Thyroid gland (tissue), 4 donors: ENCODE measurements around the gene KSR1. TPM values are rescaled to one million over a fixed set of nuclear protein-coding genes. Genes with fewer than 3 reads are reported as not detected.

Experiments used
- DNase-seq, 2 donors: peaks; one replicate each; pipeline ENCODE4 v3.0.0-alpha.2; 2019
- H3K27ac ChIP-seq, 3 donors: fragments of 200-600 bp; sonication (generic); 1 replicate in 2 of 3; 2 replicates in 1 of 3; pipeline ENCODE4 v1.5.1; 2016 to 2019; ENCODE audit warnings: mild to moderate bottlenecking in 1 of 3, moderate library complexity in 1 of 3
- H3K27me3 ChIP-seq: fragments of 200-600 bp; sonication (generic); one replicate; pipeline ENCODE4 v1.5.1; 2019
- H3K36me3 ChIP-seq, 2 donors: fragments of 200-600 bp; sonication (generic); one replicate each; pipeline ENCODE4 v1.5.1; 2016 to 2019
- H3K4me1 ChIP-seq, 2 donors: fragments of 200-600 bp; sonication (generic); one replicate each; pipeline ENCODE4 v1.5.1; 2017 to 2019
- H3K4me3 ChIP-seq, 3 donors: fragments of 200-600 bp; sonication (generic); replicated peaks in 1 of 3; 1 replicate in 2 of 3; 2 replicates in 1 of 3; pipeline ENCODE4 v1.5.1; 2016; ENCODE audit warnings: mild to moderate bottlenecking in 1 of 3
- H3K9me3 ChIP-seq: fragments of 200-600 bp; sonication (generic); one replicate; pipeline ENCODE4 v1.5.1; 2017
- CTCF ChIP-seq, 6 experiments: fragments of 200-600 bp in 3 of 6; fragments of 450-650 bp in 3 of 6; sonication (generic) in 3 of 6; IDR thresholded peaks; one replicate each; pipeline ENCODE4 v1.5.1; 2016 to 2019; ENCODE audit warnings: antibody characterized with exemption in 6 of 6, mild to moderate bottlenecking in 2 of 6, inconsistent platforms in 1 of 6, moderate library complexity in 1 of 6
- POLR2A ChIP-seq, 2 donors: fragments of 450-650 bp; IDR thresholded peaks; one replicate each; pipeline ENCODE4 v1.6.1; 2017; ENCODE audit warnings: antibody characterized with exemption in 2 of 2, mild to moderate bottlenecking in 2 of 2, moderate library complexity in 1 of 2
- WGBS, 2 donors: methylation state at CpG; one replicate each; pipeline ENCODE4 v1.1.5; 2017; 5-methylcytosine and 5-hydroxymethylcytosine counted together
- intact Hi-C: fragments of 100-400 bp; cut with DNase I; formaldehyde crosslinking; loops from one replicate; pipeline ENCODE4 v1.15.1; 2023
- total RNA-seq, 4 donors: library from RNA; depleted of rRNA; stranded (reverse); fragments of >200 nt; gene quantifications; one replicate each; pipeline ENCODE4 v1.2.3, GENCODE V29; 2016

Gene KSR1
- total RNA-seq, 4 donors from 2014 or later, result 35.9 to 75.5 (median 67.7) TPM

GRCh38 chr17:27456681-27457359 is 572 bp downstream of the KSR1 start:
- 0% methylated on average over 20 to 23 of the region's 57 CpGs for WGBS, 2 donors
- peak overlapping the region; percentile 83 to 92 (median 85) for H3K27ac ChIP-seq
- H3K9me3 ChIP-seq, result no peaks in the 10 kb centered on the region
- H3K27me3 ChIP-seq, result no peaks in the 10 kb centered on the region
- peak; percentile 19 to 50 for DNase-seq
- H3K4me3 ChIP-seq, result peak overlapping the region; percentile 19 to 77 (median 41)
- H3K36me3 ChIP-seq, result no peaks in the 10 kb centered on the region
- peaks cover 27 to 44% of the 10 kb centered on the region in 2 donors for H3K4me1 ChIP-seq
- TF ChIP-seq POLR2A (IDR thresholded peaks at IDR 0.05) (no peak), CTCF (IDR thresholded peaks at IDR 0.05) (no peak)
- intact Hi-C loops, result loop anchor here (10.0 kb wide), 1 partner anchor 138 kb away; no protein-coding TSS in a partner anchor

DNA sequence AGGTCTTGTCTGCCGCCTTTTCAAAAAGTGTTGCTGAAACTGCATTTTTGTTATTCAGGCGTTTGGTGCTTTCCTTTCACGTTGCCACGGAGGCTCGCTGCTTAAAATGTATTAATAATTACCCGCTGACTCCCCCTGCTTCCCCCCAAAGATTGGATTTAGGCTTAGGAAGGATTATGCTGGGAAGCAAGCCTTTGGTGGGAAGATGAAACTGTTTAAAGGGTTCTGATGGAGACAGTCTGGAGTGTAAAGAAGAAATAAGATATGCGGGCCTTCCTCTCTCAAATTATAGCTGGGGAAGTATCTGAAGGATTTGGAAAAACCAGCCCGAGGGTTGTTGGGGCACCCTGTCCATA is 1.1 kb downstream of the KSR1 start:
- H3K4me1 ChIP-seq, result peaks cover 27 to 44% of the 10 kb centered on the region in 2 donors
- no peaks in the 10 kb centered on the region for H3K9me3 ChIP-seq

GRCh38 chr17:27457731-27458523 is 1.7 kb downstream of the KSR1 start:
- DNase-seq, result peak; percentile 31 to 32
- H3K4me3 ChIP-seq, result peak overlapping the region in 2 of 3 donors; percentile 41 to 77
- peak overlapping the region in 2 of 3 donors; percentile 85 to 92 for H3K27ac ChIP-seq
- no peaks in the 10 kb centered on the region for H3K9me3 ChIP-seq
- intact Hi-C loops, result loop anchor here (10.0 kb wide), 1 partner anchor 137 kb away; no protein-coding TSS in a partner anchor
- TF ChIP-seq CTCF (IDR thresholded peaks at IDR 0.05), result no peak
- peak in 1 of 2 donors; percentile 23 for TF ChIP-seq POLR2A (IDR thresholded peaks at IDR 0.05)
- peaks cover 27 to 44% of the 10 kb centered on the region in 2 donors for H3K4me1 ChIP-seq
- no peaks in the 10 kb centered on the region for H3K27me3 ChIP-seq
- WGBS, 2 donors, result 24 to 31% methylated on average over 14 of the region's 14 CpGs
- H3K36me3 ChIP-seq, result no peaks in the 10 kb centered on the region

More for the DNA sequence above, 1.1 kb downstream of the KSR1 start:
- peak overlapping the region; percentile 19 to 77 (median 41) for H3K4me3 ChIP-seq
- 9 to 11% methylated on average over 8 of the region's 8 CpGs for WGBS, 2 donors
- H3K36me3 ChIP-seq, result no peaks in the 10 kb centered on the region
- no peaks in the 10 kb centered on the region for H3K27me3 ChIP-seq
- intact Hi-C loops, result loop anchor here (10.0 kb wide), 1 partner anchor 137 kb away; no protein-coding TSS in a partner anchor
- TF ChIP-seq CTCF (IDR thresholded peaks at IDR 0.05), result no peak
- TF ChIP-seq POLR2A (IDR thresholded peaks at IDR 0.05), result no peak
- DNase-seq, result no peak
- peak overlapping the region in 2 of 3 donors; percentile 85 to 92 for H3K27ac ChIP-seq

- peak overlapping the region in 2 of 3 donors; percentile 49 to 92 for H3K27ac ChIP-seq
- WGBS, 2 donors, result 29 to 36% methylated on average over 4 to 6 of the region's 6 CpGs
- TF ChIP-seq CTCF (IDR thresholded peaks at IDR 0.05) (no peak), POLR2A (IDR thresholded peaks at IDR 0.05) (no peak)
- H3K36me3 ChIP-seq, result no peaks in the 10 kb centered on the region
- H3K27me3 ChIP-seq, result no peaks in the 10 kb centered on the region
- H3K9me3 ChIP-seq, result no peaks in the 10 kb centered on the region
- no peak for DNase-seq
- no peak overlapping the region for H3K4me3 ChIP-seq
- intact Hi-C loops, result loop anchor here (10.0 kb wide), 1 partner anchor 136 kb away; no protein-coding TSS in a partner anchor
- H3K4me1 ChIP-seq, result peaks cover 32 to 49% of the 10 kb centered on the region in 2 donors
Observed at GRCh38 chr17:27458524-27458908, 2.3 kb downstream of the KSR1 start.
